ENCODE measurements around the gene UBE2J2.
A peak's percentile ranks its signal among the peaks of the same experiment; 100 is the strongest.

UBE2J2 gene

GRCh38 chr1:1300352-1300739 lies 26.7 kb upstream of the UBE2J2 start:
- H3K4me3 ChIP-seq (ENCODE audit: control insufficient read depth, low read depth, low read length) = no peak overlapping the region
- DNase-seq (ENCODE audit: low read depth) = no peak
- TF ChIP-seq CTCF (conservative IDR thresholded peaks at IDR 0.05; ENCODE audit: control insufficient read depth, insufficient read depth, low read depth, low read length) = no peak

GRCh38 chr1:1299686-1300351 lies 26.2 kb upstream of the UBE2J2 start:
- DNase-seq (ENCODE audit: low read depth) = no peak
- peak; percentile 23 for TF ChIP-seq CTCF (conservative IDR thresholded peaks at IDR 0.05; ENCODE audit: control insufficient read depth, insufficient read depth, low read depth, low read length)
- H3K4me3 ChIP-seq (ENCODE audit: control insufficient read depth, low read depth, low read length) = no peak overlapping the region

- TF ChIP-seq CTCF (conservative IDR thresholded peaks at IDR 0.05; ENCODE audit: control insufficient read depth, insufficient read depth, low read depth, low read length) = no peak
- DNase-seq (ENCODE audit: low read depth) = no peak
- H3K4me3 ChIP-seq (ENCODE audit: control insufficient read depth, low read depth, low read length) = no peak overlapping the region
Observed at GRCh38 chr1:1298861-1299685, 25.4 kb upstream of the UBE2J2 start.

GRCh38 chr1:1297802-1298424 lies 24.3 kb upstream of the UBE2J2 start:
- no peak overlapping the region for H3K4me3 ChIP-seq (ENCODE audit: control insufficient read depth, low read depth, low read length)
- no peak for TF ChIP-seq CTCF (conservative IDR thresholded peaks at IDR 0.05; ENCODE audit: control insufficient read depth, insufficient read depth, low read depth, low read length)
- no peak for DNase-seq (ENCODE audit: low read depth)

GRCh38 chr1:1296070-1297061 lies 22.7 kb upstream of the UBE2J2 start:
- no peak for DNase-seq (ENCODE audit: low read depth)
- TF ChIP-seq CTCF (conservative IDR thresholded peaks at IDR 0.05; ENCODE audit: control insufficient read depth, insufficient read depth, low read depth, low read length) = no peak
- no peak overlapping the region for H3K4me3 ChIP-seq (ENCODE audit: control insufficient read depth, low read depth, low read length)

Data from fibroblast of mammary gland (primary cell).